GM12865 (cell line): ENCODE data around the gene ZCCHC8.
"Not testable (repeated sequence)": the region's sequence is repeated elsewhere in the genome, so short reads cannot be mapped to it uniquely, and the experiment has no call there.

Experiments used
- DNase-seq: peaks from one replicate; pipeline ENCODE4 v3.0.0; 2010; ENCODE audit warnings: low read depth
- H3K4me3 ChIP-seq: 2 replicates; pipeline ENCODE4 v1.5.1; 2011; ENCODE audit warnings: mild to moderate bottlenecking, low read depth, low read length, control low read depth
- TF ChIP-seq, protein P1 (sequence below): IDR thresholded peaks from 2 replicates; pipeline ENCODE4 v1.5.1; 2011; ENCODE audit warnings: low read length, control low read depth, low read depth, inconsistent platforms; ENCODE audit not compliant: insufficient read depth; ENCODE audit errors: missing control alignments

Gene ZCCHC8

DNA sequence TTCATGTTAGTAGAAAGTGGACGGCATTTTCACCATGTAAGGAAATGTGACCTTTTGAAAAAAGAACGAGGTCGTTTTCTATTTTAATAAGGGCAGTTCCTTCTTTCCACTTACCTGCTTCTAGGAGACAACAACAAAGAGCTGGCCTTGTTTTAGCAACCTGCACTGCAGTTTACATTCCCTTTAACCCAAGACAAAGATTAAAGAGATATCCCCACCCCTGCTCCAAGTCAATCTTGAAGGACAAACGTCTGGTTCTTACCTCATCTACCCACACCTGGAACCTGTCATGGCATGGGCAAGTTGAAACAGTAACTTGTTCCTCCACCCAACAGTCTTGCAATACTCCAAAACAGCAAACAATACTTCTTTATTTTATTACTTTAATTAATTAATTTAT lies 32.7 kb downstream of the ZCCHC8 start:
- TF ChIP-seq, protein P1, sequence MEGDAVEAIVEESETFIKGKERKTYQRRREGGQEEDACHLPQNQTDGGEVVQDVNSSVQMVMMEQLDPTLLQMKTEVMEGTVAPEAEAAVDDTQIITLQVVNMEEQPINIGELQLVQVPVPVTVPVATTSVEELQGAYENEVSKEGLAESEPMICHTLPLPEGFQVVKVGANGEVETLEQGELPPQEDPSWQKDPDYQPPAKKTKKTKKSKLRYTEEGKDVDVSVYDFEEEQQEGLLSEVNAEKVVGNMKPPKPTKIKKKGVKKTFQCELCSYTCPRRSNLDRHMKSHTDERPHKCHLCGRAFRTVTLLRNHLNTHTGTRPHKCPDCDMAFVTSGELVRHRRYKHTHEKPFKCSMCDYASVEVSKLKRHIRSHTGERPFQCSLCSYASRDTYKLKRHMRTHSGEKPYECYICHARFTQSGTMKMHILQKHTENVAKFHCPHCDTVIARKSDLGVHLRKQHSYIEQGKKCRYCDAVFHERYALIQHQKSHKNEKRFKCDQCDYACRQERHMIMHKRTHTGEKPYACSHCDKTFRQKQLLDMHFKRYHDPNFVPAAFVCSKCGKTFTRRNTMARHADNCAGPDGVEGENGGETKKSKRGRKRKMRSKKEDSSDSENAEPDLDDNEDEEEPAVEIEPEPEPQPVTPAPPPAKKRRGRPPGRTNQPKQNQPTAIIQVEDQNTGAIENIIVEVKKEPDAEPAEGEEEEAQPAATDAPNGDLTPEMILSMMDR, result no peak
- DNase-seq, result no peak
- no peak overlapping the region for H3K4me3 ChIP-seq

DNA sequence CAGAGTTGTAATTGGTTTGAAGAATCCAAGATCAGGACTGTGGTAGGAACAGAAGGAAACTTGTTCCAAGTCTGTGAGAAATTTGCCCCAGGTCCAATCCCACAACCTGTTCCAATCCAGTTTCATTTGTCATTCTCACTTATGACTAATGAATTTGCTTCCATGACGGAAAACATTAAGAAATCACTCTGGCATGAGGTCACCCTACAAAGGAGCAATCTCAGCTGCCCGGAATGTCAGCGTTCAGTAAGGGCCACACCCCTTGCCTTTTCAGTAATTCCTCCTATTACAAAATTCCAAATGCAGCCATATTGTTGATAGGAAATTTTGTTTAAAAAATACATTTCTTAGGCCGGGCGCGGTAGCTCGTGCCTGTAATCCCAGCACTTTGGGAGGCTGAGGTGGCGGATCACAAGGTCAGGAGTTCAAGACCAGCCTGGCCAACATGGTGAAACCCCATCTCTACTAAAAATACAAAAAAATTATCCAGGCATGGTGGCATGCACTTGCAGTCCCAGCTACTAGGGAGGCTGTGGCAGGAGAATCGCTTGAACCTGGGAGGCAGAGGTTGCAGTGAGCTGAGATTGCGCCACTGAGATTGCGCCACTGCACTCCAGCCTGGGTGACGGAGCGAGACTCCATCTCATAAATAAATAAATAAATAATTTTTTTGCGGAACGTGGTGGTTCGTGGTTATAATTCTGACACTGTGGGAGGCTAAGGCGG lies 36.3 kb downstream of the ZCCHC8 start:
- H3K4me3 ChIP-seq, DNase-seq: not testable (repeated sequence)

DNA sequence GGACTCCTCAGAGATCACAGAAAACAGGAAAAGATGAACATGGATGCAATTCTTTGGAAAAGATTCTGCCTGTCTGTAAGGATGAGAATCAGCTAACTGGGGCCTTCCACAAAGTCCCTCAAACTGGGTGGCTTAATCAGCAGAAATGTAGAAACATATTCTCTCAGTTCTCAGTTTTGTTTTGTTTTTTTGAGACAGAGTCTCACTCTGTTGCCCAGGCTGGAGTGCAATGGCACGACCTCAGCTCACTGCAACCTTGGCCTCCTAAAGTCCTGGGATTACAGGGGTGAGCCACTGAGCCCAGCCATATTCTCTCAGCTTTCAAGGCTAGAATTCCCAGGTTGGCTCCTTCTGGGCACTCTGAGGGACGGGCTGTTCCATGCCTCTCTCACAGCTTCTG lies 40.1 kb downstream of the ZCCHC8 start:
- no peak overlapping the region for H3K4me3 ChIP-seq
- TF ChIP-seq, protein P1, result no peak
- DNase-seq, result no peak

DNA sequence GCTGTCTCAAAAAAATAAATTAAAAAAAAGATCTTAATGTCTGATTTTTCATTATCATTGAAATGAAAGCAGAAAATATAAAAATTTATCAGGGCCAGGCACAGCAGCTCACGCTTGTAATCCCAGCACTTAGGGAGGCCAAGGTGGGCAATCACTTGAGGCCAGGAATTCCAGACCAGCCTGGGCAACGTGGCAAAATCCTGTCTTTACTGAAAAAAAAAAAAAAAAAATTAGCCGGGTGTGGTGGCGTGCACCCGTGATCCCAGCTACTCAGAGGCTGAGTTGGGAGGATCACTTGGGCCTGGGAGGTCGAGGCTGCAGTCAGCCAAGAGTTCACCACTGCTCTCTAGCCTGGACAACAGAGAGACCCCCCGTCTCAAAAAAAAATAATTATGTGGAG lies 40.7 kb downstream of the ZCCHC8 start:
- no peak for DNase-seq
- TF ChIP-seq, protein P1, result no peak

DNA sequence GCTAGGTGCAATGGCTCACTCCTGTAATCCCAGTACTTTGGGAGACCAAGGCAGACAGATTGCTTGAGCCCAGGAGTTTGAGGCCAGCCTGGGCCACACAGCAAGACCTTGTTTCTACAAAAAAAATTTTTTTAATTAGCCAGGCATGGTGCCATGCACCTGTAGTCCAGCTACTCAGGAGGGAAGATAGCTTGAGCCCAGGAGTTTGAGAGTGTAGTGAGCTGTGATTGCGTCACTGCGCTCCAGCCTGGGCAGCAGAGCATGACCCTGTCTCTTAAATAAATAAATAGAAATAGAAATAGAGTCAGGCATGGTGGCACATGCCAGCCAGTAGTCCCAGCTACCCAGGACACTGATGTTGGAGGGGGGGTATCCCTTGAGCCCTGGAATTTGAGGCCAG lies 41.5 kb downstream of the ZCCHC8 start:
- no peak for DNase-seq
- TF ChIP-seq, protein P1, result no peak
- H3K4me3 ChIP-seq, result no peak overlapping the region

More for the DNA sequence above, 40.7 kb downstream of the ZCCHC8 start:
- no peak overlapping the region for H3K4me3 ChIP-seq

DNA sequence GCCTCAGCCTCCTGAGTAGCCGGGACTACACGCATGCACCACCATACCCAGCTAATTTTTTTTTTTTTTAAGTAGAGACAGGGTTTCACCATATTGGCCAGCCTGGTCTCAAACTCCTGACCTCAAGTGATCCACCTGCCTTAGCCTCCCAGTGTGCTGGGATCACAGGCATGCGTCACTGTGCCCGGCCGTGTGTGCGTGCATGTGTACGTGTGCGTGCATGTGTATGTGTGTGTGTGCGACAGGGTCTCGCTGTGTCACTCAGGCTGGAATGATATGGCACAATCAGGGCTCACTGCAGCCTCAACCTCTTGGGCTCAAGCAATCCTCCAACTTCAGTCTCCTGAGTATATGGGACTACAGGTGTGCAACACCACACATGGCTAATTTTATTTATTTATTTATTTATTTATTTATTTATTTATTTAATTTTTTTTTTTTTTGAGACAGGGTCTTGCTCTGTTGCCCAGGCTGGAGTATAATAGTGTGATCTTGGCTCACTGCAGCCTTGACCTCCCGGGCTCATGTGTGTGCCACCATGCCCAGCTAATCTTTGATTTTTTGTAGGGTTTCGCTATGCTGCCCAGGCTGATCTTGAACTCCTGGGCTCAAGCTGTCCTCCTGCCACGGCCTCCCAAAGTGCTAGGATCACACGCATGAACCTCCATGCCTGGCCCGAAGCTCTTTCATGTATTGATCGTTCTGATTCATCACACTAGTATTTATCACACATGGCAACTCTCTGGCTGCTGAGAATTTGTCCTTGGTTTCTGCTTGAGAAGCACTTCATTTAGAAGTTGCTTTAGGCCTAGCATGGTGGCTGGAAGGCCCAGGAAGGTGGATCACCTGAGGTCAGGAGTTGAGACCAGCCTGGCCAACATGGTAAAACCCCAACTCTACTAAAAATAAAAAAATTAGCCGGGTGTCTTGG lies 42.4 kb downstream of the ZCCHC8 start:
- H3K4me3 ChIP-seq, result no peak overlapping the region
- TF ChIP-seq, protein P1, result no peak
- no peak for DNase-seq

DNA sequence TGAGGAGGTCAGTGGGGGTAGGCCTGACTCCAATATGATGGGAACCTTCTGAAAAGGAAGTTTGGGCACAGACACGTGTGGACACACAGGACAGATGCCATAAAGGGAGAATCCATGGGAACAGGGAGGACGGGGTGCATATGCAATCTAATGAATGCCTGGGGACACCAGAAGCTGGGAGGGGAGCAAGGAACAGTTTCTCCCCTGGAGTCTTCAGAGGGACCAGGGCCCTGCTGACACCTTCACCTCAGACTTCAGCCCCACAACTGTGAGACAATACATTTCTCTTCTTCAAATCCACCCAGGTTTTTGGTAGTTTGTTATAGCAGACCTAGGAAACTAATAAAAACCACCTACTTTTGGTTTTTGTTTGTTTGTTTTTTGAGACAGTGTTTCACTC lies 43.1 kb downstream of the ZCCHC8 start:
- no peak overlapping the region for H3K4me3 ChIP-seq
- TF ChIP-seq, protein P1, result no peak
- peak; percentile 31 for DNase-seq
